Upper lobe of left lung (tissue), 6 donors: ENCODE data around the gene CDIPT. TPM values are rescaled to one million over a fixed set of nuclear protein-coding genes. Genes with fewer than 3 reads are reported as not detected.
A peak's percentile ranks its signal among the peaks of the same experiment; 100 is the strongest.

Experiments used
- ATAC-seq, 2 donors: fragments of 200-7000 bp; cut with Tn5 transposase; one replicate each; pipeline ENCODE4 v1.9.1; 2022; ENCODE audit warnings: mild to moderate bottlenecking in 2 of 2, moderate library complexity in 2 of 2; ENCODE audit not compliant: low FRiP score in 2 of 2
- DNase-seq, 2 donors: peaks; one replicate each; pipeline ENCODE4 v3.0.0-alpha.2; 2019 to 2020
- H3K27ac ChIP-seq, 4 donors: fragments of 200-600 bp; sonication (generic); one replicate each; pipeline ENCODE4 v1.5.1; 2016 to 2019
- H3K27me3 ChIP-seq, 4 donors: fragments of 200-600 bp; sonication (generic); one replicate each; pipeline ENCODE4 v1.5.1; 2017 to 2019
- H3K36me3 ChIP-seq, 4 donors: fragments of 200-600 bp; sonication (generic); one replicate each; pipeline ENCODE4 v1.5.1; 2016 to 2019
- H3K4me1 ChIP-seq, 4 donors: fragments of 200-600 bp; sonication (generic); one replicate each; pipeline ENCODE4 v1.5.1; 2018 to 2019
- H3K4me3 ChIP-seq, 4 donors: fragments of 200-600 bp; sonication (generic); one replicate each; pipeline ENCODE4 v1.5.1; 2017 to 2019; ENCODE audit warnings: mild to moderate bottlenecking in 2 of 4, moderate library complexity in 1 of 4
- H3K9me3 ChIP-seq, 4 donors: fragments of 200-600 bp; sonication (generic); one replicate each; pipeline ENCODE4 v1.5.1; 2018 to 2019
- EP300 ChIP-seq, 4 donors: sonication (generic); formaldehyde crosslinking; IDR thresholded peaks; one replicate each; pipeline ENCODE4 v1.5.1; 2017; ENCODE audit warnings: antibody characterized with exemption in 4 of 4, control low read depth in 2 of 4
- POLR2A ChIP-seq, 4 donors: fragments of 450-650 bp; IDR thresholded peaks; one replicate each; pipeline ENCODE4 v1.5.1; 2016 to 2017; ENCODE audit warnings: antibody characterized with exemption in 4 of 4, mild to moderate bottlenecking in 2 of 4
- POLR2AphosphoS5 ChIP-seq, 2 donors: sonication (generic); formaldehyde crosslinking; IDR thresholded peaks; one replicate each; pipeline ENCODE4 v1.5.1; 2017; ENCODE audit warnings: antibody characterized with exemption in 2 of 2
- WGBS, 2 donors: methylation state at CpG; one replicate each; pipeline ENCODE4 v1.1.5; 2017 to 2018; 5-methylcytosine and 5-hydroxymethylcytosine counted together
- total RNA-seq, 6 donors: library from RNA; depleted of rRNA in 4 of 6; stranded (reverse); fragments of >200 nt in 4 of 6; gene quantifications; one replicate each; pipeline versions ENCODE4 v1.1.0 to v1.2.1, GENCODE V29; 2016 to 2021
- TF ChIP-seq, protein P1 (sequence below), 6 experiments: fragments of 450-650 bp in 4 of 6; fragments of 200-600 bp in 2 of 6; sonication (generic) in 2 of 6; IDR thresholded peaks; one replicate each; pipeline ENCODE4 v1.5.1; 2016 to 2019; ENCODE audit warnings: antibody characterized with exemption in 6 of 6
- donor health status: DM: no; HTN: no; CAD: no; lungs with moderate emphysema.
- donor health status: DM: no; HTN: yes; CAD: no; lungs with severe emphysema.

The CDIPT gene
- total RNA-seq, 6 donors from 2014 or later: 60.3 to 119 (median 94.4) TPM

DNA sequence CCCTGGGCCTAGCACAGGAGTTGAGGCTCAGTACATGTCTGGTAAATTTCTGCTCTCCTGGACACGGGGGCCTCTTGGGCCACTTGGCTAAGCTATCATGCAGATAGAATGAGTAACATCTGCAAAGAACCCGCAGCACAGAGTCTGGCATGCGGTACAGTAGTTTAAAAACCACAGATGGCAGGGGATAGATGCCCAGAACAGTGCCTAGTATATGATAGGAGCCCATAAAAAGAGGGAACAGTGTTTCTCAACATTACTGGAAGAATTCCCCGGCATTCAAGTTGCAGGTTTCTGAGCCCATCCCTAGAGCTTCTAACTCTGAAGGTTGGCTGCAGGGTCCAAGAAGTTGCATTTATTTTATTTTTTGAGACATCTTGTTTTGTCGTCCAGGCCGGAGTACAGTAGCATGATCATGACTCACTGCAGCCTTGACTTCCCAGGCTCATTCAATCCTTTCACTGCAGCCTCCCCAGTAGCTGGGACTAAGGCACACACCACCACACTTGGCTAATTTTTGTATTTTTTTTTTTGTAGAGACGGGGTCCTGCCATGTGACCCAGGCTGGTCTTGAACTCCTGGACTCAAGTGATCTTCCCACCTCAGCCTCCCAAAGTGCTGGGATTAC lies 5.8 kb downstream of the CDIPT start:
- no peak overlapping the region for H3K27ac ChIP-seq
- TF ChIP-seq, protein P1, sequence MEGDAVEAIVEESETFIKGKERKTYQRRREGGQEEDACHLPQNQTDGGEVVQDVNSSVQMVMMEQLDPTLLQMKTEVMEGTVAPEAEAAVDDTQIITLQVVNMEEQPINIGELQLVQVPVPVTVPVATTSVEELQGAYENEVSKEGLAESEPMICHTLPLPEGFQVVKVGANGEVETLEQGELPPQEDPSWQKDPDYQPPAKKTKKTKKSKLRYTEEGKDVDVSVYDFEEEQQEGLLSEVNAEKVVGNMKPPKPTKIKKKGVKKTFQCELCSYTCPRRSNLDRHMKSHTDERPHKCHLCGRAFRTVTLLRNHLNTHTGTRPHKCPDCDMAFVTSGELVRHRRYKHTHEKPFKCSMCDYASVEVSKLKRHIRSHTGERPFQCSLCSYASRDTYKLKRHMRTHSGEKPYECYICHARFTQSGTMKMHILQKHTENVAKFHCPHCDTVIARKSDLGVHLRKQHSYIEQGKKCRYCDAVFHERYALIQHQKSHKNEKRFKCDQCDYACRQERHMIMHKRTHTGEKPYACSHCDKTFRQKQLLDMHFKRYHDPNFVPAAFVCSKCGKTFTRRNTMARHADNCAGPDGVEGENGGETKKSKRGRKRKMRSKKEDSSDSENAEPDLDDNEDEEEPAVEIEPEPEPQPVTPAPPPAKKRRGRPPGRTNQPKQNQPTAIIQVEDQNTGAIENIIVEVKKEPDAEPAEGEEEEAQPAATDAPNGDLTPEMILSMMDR (IDR thresholded peaks at IDR 0.05): no peak
- TF ChIP-seq POLR2AphosphoS5 (IDR thresholded peaks at IDR 0.05): no peak
- no peak for TF ChIP-seq POLR2A (IDR thresholded peaks at IDR 0.05)
- TF ChIP-seq EP300 (IDR thresholded peaks at IDR 0.05): no peak
- H3K9me3 ChIP-seq: no peaks in the 10 kb centered on the region
- peaks cover 11 to 31% (median 24%) of the 10 kb centered on the region in 4 donors for H3K36me3 ChIP-seq
- no peaks in the 10 kb centered on the region for H3K27me3 ChIP-seq
- H3K4me1 ChIP-seq: peaks cover 13 to 16% (median 14%) of the 10 kb centered on the region in 4 donors
- ATAC-seq (no peak), DNase-seq (no peak)
- H3K4me3 ChIP-seq: no peak overlapping the region
- WGBS, 2 donors: 82 to 88% methylated on average over 7 of the region's 7 CpGs

DNA sequence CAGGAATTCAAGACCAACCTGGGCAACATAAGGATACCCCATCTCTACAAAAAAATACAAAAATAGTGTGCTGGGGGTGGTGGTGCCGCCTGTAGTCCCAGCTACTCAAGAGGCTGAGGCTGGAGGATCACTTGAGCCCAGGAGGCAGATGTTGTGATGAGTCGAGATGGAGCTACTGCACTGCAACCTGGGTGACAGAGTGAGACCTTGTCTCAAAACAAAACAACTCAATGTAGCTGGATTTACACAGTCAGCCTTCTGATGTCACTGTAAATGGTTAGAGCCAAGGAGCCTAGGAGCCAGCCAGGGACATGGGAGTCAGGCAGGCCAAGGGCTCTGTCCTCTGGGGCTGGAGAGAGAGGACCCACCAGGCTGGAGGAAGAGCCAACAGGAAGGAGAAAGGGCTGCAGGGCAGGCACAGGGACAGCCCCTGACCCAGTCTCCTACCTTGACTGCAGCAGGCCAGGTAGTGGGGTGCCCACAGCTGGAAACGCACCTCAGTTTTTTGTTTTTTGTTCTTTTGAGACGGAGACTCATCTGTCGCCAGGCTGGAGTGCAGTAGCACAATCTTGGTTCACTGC lies 8.4 kb downstream of the CDIPT start:
- peaks cover 8 to 15% (median 13%) of the 10 kb centered on the region in 4 donors for H3K36me3 ChIP-seq
- H3K27me3 ChIP-seq: no peaks in the 10 kb centered on the region
- ATAC-seq (no peak), DNase-seq (no peak)
- no peaks in the 10 kb centered on the region for H3K9me3 ChIP-seq
- 85 to 87% methylated on average over 5 of the region's 5 CpGs for WGBS, 2 donors
- H3K4me1 ChIP-seq: peaks cover 0 to 3% (median 0%) of the 10 kb centered on the region in 4 donors
- no peak for TF ChIP-seq EP300 (IDR thresholded peaks at IDR 0.05)
- TF ChIP-seq, protein P1 (IDR thresholded peaks at IDR 0.05): no peak
- no peak for TF ChIP-seq POLR2AphosphoS5 (IDR thresholded peaks at IDR 0.05)
- no peak for TF ChIP-seq POLR2A (IDR thresholded peaks at IDR 0.05)
- H3K27ac ChIP-seq: no peak overlapping the region
- no peak overlapping the region for H3K4me3 ChIP-seq

DNA sequence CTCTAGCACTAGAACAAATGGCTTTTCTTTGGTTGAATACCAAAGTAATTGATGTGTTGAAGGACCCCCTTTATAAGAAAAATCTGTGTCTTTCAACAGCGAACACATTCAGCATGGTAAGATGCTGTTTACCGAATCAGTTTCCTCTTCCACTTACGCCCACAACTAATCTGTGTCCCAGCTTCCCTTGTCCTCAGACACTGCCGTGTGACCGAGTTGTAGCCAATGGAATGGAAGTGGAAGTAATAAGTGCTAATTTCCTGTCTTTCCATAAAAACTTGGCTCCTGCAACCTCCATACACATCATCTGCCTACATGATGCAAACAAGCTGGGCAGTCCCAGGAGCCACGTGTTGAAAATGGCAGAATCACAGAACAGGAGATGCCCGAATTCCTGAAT lies 10.4 kb downstream of the CDIPT start:
- Histone ChIP-seq H3K4me3 (no peak overlapping the region), H3K4me1 (peaks cover 0 to 14% (median 6%) of the 10 kb centered on the region in 4 donors), H3K27me3 (no peaks in the 10 kb centered on the region), H3K9me3 (no peaks in the 10 kb centered on the region), H3K36me3 (peaks cover 3 to 11% (median 8%) of the 10 kb centered on the region in 4 donors), H3K27ac (peak overlapping the region in 1 of 4 donors; percentile 61)
- WGBS, 2 donors: 47 to 62% methylated on average over 7 of the region's 7 CpGs
- no peak for ATAC-seq
- DNase-seq: no peak
- peak in 1 of 2 donors; percentile 21 for TF ChIP-seq POLR2AphosphoS5 (IDR thresholded peaks at IDR 0.05)
- TF ChIP-seq, protein P1 (IDR thresholded peaks at IDR 0.05): no peak

DNA sequence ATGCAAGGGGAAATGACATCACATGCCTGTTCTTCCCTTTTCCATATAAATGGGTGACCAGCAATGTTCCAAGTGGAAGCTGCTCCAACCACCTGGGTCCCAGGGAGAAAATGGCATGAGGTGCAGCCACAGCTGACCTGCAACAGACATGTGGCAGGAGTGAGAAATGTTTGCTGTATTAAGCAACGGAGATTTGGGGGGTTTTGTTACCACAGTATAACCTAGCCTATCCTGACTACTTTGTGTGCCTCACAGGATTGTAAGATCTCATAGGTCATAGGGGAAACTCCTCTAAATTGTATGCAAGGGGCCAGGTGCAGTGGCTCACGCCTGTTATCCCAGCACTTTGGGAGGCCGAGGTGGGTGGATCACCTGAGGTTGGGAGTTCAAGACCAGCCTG lies 12.0 kb downstream of the CDIPT start:
- peaks cover 0 to 17% (median 7%) of the 10 kb centered on the region in 4 donors for H3K4me1 ChIP-seq
- no peaks in the 10 kb centered on the region for H3K9me3 ChIP-seq
- TF ChIP-seq EP300 (IDR thresholded peaks at IDR 0.05) (no peak), POLR2A (IDR thresholded peaks at IDR 0.05) (no peak), POLR2AphosphoS5 (IDR thresholded peaks at IDR 0.05) (no peak)
- TF ChIP-seq, protein P1 (IDR thresholded peaks at IDR 0.05): no peak
- H3K36me3 ChIP-seq: peaks cover 11 to 28% (median 24%) of the 10 kb centered on the region in 4 donors
- no peaks in the 10 kb centered on the region for H3K27me3 ChIP-seq
- H3K27ac ChIP-seq: no peak overlapping the region
- DNase-seq: no peak
- ATAC-seq: no peak
- 94 to 96% methylated on average over 3 of the region's 3 CpGs for WGBS, 2 donors
- H3K4me3 ChIP-seq: no peak overlapping the region
